Kidney (tissue), 14 donors: Measurements from ENCODE around the gene NISCH. TPM values are rescaled to one million over a fixed set of nuclear protein-coding genes. Genes with fewer than 3 reads are reported as not detected.

ENCODE experiments used
- DNase-seq, 5 donors: peaks; one replicate each; pipeline ENCODE4 v3.0.0-alpha.2; 2013 to 2020
- FAIRE-seq: peaks from 2 replicates; lab custom pipeline; 2012; peaks lifted over from hg19 to GRCh38; lab: Jason Lieb, UNC
- H3K27ac ChIP-seq, 2 donors: one replicate each; pipeline ENCODE4 v1.7.0; 2013; ENCODE audit warnings: low read depth in 2 of 2, low read length in 2 of 2, inconsistent platforms in 1 of 2
- H3K27me3 ChIP-seq: one replicate; pipeline ENCODE4 v1.7.1; 2013; ENCODE audit warnings: low read length, inconsistent platforms; ENCODE audit not compliant: control insufficient read depth, insufficient read depth
- H3K36me3 ChIP-seq, 3 donors: one replicate each; pipeline versions ENCODE4 v1.7.0 to v1.7.1; 2013; ENCODE audit warnings: low read length in 3 of 3, control low read depth in 1 of 3, inconsistent platforms in 1 of 3; ENCODE audit not compliant: insufficient read depth in 3 of 3, control insufficient read depth in 2 of 3
- H3K4me1 ChIP-seq, 3 donors: one replicate each; pipeline versions ENCODE4 v1.7.0 to v1.7.1; 2013; ENCODE audit warnings: low read length in 3 of 3, inconsistent platforms in 1 of 3, low read depth in 1 of 3; ENCODE audit not compliant: control insufficient read depth in 2 of 3, insufficient read depth in 2 of 3
- H3K4me3 ChIP-seq, 3 donors: one replicate each; pipeline versions ENCODE4 v1.7.0 to v1.8.1; 2013; ENCODE audit warnings: low read length in 3 of 3, control low read depth in 1 of 3, inconsistent platforms in 1 of 3
- H3K9ac ChIP-seq, 3 donors: one replicate each; pipeline versions ENCODE4 v1.7.0 to v1.7.1; 2013; ENCODE audit warnings: low read length in 3 of 3, control low read depth in 1 of 3, inconsistent platforms in 1 of 3
- H3K9me3 ChIP-seq, 3 donors: one replicate each; pipeline versions ENCODE4 v1.7.0 to v1.7.1; 2013; ENCODE audit warnings: low read length in 3 of 3, control low read depth in 1 of 3, inconsistent platforms in 1 of 3; ENCODE audit not compliant: control insufficient read depth in 2 of 3, insufficient read depth in 1 of 3
- intact Hi-C: fragments of 100-400 bp; cut with DNase I; formaldehyde crosslinking; loops from one replicate; pipeline ENCODE4 v1.11.1; 2022
- polyA plus RNA-seq: library from polyadenylated mRNA; stranded (reverse); fragments of 350-450 nt; fragmentation: Illumina TruSeq; extraction: RNeasy Lipid Tissue Mini Kit (QIAGEN cat#74804); gene quantifications from one replicate; pipeline ENCODE4 v1.2.3, GENCODE V29; 2014; ENCODE audit warnings: low read depth, low replicate concordance; ENCODE audit not compliant: insufficient read depth
- total RNA-seq: library from RNA; stranded (reverse); fragmentation: NEBNext Ultra II Directional; extraction: Animal tissue kit (Norgen Biotek cat#: 25700); gene quantifications from one replicate; pipeline ENCODE4 v1.2.1, GENCODE V29; 2021
- TF ChIP-seq, protein P1 (sequence below): IDR thresholded peaks from 3 replicates; pipeline ENCODE4 v1.5.1; 2012; ENCODE audit warnings: mild to moderate bottlenecking, moderate library complexity, borderline replicate concordance; ENCODE audit not compliant: insufficient read depth; ENCODE audit errors: extremely low read depth
- donor health status: control.
- donor health status: control.
- donor health status: control.
- donor health status: control.
- donor health status: control.
- donor health status: DM: yes; HTN: yes; CAD: no.
- donor health status: Normal renal cell carcinoma (clear cell type).

NISCH gene
- total and polyA plus RNA-seq, 2 donors from 2014 or later, result 36.1 to 98.7 TPM

DNA sequence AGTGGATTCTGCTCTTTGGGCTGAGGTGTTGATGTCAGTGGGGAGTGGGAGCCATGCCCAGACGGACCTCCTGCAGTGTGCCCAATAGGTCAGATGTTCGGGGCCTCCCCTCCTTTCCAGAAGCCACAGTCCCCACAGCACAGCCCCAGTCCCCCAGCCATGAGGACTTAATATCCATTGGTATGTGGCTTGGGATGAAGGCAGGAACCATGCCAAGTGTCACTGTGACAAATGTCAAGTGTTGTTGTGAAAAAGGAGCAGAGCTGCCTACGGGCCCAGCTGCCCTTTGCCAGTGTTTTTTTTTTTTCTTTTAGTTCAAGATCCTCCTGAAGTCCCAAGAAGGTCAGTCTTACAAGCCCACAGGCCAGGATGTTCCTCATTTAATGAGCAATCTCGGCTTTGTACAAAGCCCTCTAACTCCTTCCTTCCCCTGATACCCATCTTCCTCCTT is 22.7 kb upstream of the NISCH start:
- peak overlapping the region; percentile 33 to 34 for H3K27ac ChIP-seq
- intact Hi-C loops, result no loop called here
- FAIRE-seq, result no peak

DNA sequence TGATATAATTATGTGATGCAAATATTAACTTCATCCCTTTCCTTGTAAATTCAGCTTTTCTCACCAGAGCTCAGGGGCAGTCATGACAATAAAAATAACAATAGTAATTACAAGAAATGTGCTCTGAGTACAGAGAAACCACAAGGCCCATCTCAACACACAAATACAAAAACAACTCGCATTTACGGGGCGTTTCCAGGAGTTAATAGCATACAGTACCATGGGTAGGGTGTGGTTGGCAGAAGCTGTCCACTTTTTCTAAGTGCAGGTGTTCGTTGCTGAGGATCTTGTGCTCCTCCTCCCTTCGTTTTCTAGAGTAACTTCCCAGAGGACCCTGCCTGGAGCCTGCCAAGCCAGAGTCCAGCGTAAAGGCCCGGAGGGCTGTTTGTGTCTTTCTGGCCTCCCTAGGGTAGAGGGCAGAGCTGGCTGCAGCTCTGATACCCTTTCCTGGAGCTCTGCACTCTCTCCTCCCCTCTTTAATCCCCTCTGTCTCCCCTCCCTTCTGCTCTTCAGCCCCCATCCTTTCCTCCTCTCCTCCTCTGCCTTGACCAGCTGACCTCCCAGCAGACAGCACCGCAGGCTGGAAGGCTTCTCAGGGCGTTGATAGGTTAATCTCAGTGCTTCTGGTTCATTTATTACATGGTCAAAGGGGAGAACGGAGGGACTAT is 21.9 kb upstream of the NISCH start:
- H3K9me3 ChIP-seq, result no peaks in the 10 kb centered on the region
- peaks cover 0 to 15% (median 12%) of the 10 kb centered on the region in 3 donors for H3K4me1 ChIP-seq
- TF ChIP-seq, protein P1, sequence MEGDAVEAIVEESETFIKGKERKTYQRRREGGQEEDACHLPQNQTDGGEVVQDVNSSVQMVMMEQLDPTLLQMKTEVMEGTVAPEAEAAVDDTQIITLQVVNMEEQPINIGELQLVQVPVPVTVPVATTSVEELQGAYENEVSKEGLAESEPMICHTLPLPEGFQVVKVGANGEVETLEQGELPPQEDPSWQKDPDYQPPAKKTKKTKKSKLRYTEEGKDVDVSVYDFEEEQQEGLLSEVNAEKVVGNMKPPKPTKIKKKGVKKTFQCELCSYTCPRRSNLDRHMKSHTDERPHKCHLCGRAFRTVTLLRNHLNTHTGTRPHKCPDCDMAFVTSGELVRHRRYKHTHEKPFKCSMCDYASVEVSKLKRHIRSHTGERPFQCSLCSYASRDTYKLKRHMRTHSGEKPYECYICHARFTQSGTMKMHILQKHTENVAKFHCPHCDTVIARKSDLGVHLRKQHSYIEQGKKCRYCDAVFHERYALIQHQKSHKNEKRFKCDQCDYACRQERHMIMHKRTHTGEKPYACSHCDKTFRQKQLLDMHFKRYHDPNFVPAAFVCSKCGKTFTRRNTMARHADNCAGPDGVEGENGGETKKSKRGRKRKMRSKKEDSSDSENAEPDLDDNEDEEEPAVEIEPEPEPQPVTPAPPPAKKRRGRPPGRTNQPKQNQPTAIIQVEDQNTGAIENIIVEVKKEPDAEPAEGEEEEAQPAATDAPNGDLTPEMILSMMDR, result no peak
- intact Hi-C loops, result no loop called here
- H3K36me3 ChIP-seq, result no peaks in the 10 kb centered on the region
- H3K9ac ChIP-seq, result no peak overlapping the region
- no peaks in the 10 kb centered on the region for H3K27me3 ChIP-seq
- DNase-seq, result peak in 2 of 5 donors; percentile 44 to 53
- H3K4me3 ChIP-seq, result no peak overlapping the region
- FAIRE-seq, result no peak
- peak overlapping the region in 1 of 2 donors; percentile 44 for H3K27ac ChIP-seq

More for the DNA sequence above, 22.7 kb upstream of the NISCH start:
- H3K9me3 ChIP-seq, result no peaks in the 10 kb centered on the region
- no peaks in the 10 kb centered on the region for H3K36me3 ChIP-seq
- TF ChIP-seq, protein P1, result no peak
- peak in 2 of 5 donors; percentile 69 to 71 for DNase-seq
- H3K4me1 ChIP-seq, result peaks cover 0 to 15% (median 12%) of the 10 kb centered on the region in 3 donors
- no peak overlapping the region for H3K4me3 ChIP-seq
- H3K27me3 ChIP-seq, result no peaks in the 10 kb centered on the region
- H3K9ac ChIP-seq, result no peak overlapping the region

DNA sequence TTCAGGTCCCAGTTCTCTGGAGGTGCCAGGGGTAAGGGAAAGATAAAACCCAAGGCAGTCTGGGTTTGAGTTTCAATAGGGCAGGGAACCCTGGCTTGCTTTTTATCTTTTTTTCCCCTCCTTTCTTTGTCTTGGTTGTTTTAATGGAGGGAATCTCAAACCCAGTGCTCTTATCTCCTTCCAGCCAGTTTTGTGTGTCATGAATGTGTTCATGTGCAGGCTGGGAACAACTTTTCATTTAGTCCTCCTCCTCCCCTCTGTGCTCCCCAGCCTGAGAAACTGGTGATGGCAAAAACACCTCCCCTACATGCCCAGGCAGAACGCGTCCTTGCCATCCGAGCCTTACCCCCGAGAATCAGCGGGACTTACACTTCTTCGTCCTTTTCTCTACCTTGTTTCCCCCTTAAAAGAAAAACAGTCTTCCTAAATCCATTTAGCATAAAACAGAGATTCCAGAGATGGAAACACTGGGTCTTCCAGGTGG is 21.4 kb upstream of the NISCH start:
- intact Hi-C loops, result no loop called here
- no peaks in the 10 kb centered on the region for H3K27me3 ChIP-seq
- DNase-seq (no peak), FAIRE-seq (no peak)
- peak overlapping the region in 1 of 2 donors; percentile 44 for H3K27ac ChIP-seq
- H3K4me3 ChIP-seq, result no peak overlapping the region
- TF ChIP-seq, protein P1, result no peak
- no peaks in the 10 kb centered on the region for H3K36me3 ChIP-seq
- H3K9ac ChIP-seq, result no peak overlapping the region
- peaks cover 0 to 13% (median 9%) of the 10 kb centered on the region in 3 donors for H3K4me1 ChIP-seq
- no peaks in the 10 kb centered on the region for H3K9me3 ChIP-seq
